Neural cell (in vitro differentiated cells): ENCODE results near the gene LATS2. TPM values are rescaled to one million over a fixed set of nuclear protein-coding genes. Genes with fewer than 3 reads are reported as not detected.

Experiments used
- H2AFZ ChIP-seq: fragments of 200-600, 300-800 bp; sonication (generic), shearing (Covaris generic); 2 replicates; pipeline ENCODE4 v1.6.0; 2014; ENCODE audit warnings: low read depth, mild to moderate bottlenecking, antibody characterized with exemption, low read length, moderate library complexity
- H3F3A ChIP-seq: fragments of 200-600 bp; shearing (Covaris generic); 2 replicates; pipeline ENCODE4 v1.6.1; 2016; ENCODE audit warnings: mild to moderate bottlenecking, moderate library complexity, mixed read lengths, antibody characterized with exemption, low read length; ENCODE audit not compliant: insufficient read depth, poor library complexity, severe bottlenecking
- H3K27ac ChIP-seq: fragments of 200-600, 300-800 bp; sonication (generic), shearing (Covaris generic); 2 replicates; pipeline ENCODE4 v1.5.1; 2014; ENCODE audit warnings: mild to moderate bottlenecking, low read length, moderate library complexity
- H3K27me3 ChIP-seq: fragments of 300-800, 200-600 bp; sonication (generic), shearing (Covaris generic); 2 replicates; pipeline ENCODE4 v1.6.0; 2014; ENCODE audit warnings: mild to moderate bottlenecking, low read depth, low read length, moderate library complexity; ENCODE audit not compliant: insufficient read depth
- H3K36me3 ChIP-seq: fragments of 300-800, 200-600 bp; sonication (generic), shearing (Covaris generic); 2 replicates; pipeline ENCODE4 v1.5.1; 2014; ENCODE audit warnings: mild to moderate bottlenecking, antibody characterized with exemption, low read length, moderate library complexity; ENCODE audit not compliant: insufficient read depth
- H3K4me2 ChIP-seq: fragments of 300-800, 200-600 bp; sonication (generic), shearing (Covaris generic); 2 replicates; pipeline ENCODE4 v1.6.0; 2014; ENCODE audit warnings: mild to moderate bottlenecking, low read length
- H3K4me3 ChIP-seq: fragments of 300-800, 200-600 bp; sonication (generic), shearing (Covaris generic); 2 replicates; pipeline ENCODE4 v1.5.1; 2014; ENCODE audit warnings: mild to moderate bottlenecking, low read length, moderate library complexity
- H3K79me2 ChIP-seq: fragments of 200-600 bp; shearing (Covaris generic); replicated peaks from 2 replicates; pipeline ENCODE4 v1.6.0; 2014; ENCODE audit warnings: mild to moderate bottlenecking, low read length, moderate library complexity; ENCODE audit not compliant: insufficient read depth
- H3K9ac ChIP-seq: fragments of 300-800, 200-600 bp; sonication (generic), shearing (Covaris generic); 2 replicates; pipeline ENCODE4 v1.6.1; 2016; ENCODE audit warnings: mild to moderate bottlenecking, low read length, mixed read lengths
- H3K9me2 ChIP-seq: fragments of 200-600 bp; shearing (Covaris generic); 2 replicates; pipeline ENCODE4 v1.6.1; 2016; ENCODE audit warnings: mild to moderate bottlenecking, low read length, mixed read lengths; ENCODE audit not compliant: insufficient read depth
- H3K9me3 ChIP-seq: fragments of 200-600, 300-800 bp; sonication (generic), shearing (Covaris generic); 2 replicates; pipeline ENCODE4 v1.6.1; 2016; ENCODE audit warnings: mild to moderate bottlenecking, mixed run types, low read length, moderate library complexity, mixed read lengths
- H4K20me1 ChIP-seq: fragments of 200-600 bp; shearing (Covaris generic); 2 replicates; pipeline ENCODE4 v1.6.1; 2016; ENCODE audit warnings: mild to moderate bottlenecking, mixed run types; ENCODE audit not compliant: insufficient read depth
- EP300 ChIP-seq: fragments of 450-650 bp; conservative IDR thresholded peaks from 2 replicates; pipeline ENCODE4 v1.6.1; 2014; ENCODE audit warnings: antibody characterized with exemption, mild to moderate bottlenecking, moderate library complexity; ENCODE audit not compliant: poor library complexity, severe bottlenecking
- EZH2 ChIP-seq: fragments of 200-600, 300-800 bp; shearing (Covaris generic), sonication (generic); IDR thresholded peaks from 2 replicates; pipeline ENCODE4 v1.6.1; 2014; ENCODE audit warnings: antibody characterized with exemption, low read length, borderline replicate concordance, mild to moderate bottlenecking; ENCODE audit not compliant: insufficient read depth, poor library complexity, severe bottlenecking
- MXI1 ChIP-seq: fragments of 450-650 bp; conservative IDR thresholded peaks from 2 replicates; pipeline ENCODE4 v1.6.1; 2014; ENCODE audit warnings: antibody characterized with exemption, mild to moderate bottlenecking; ENCODE audit not compliant: poor library complexity, severe bottlenecking
- POLR2AphosphoS5 ChIP-seq: IDR thresholded peaks from 2 replicates; pipeline ENCODE4 v1.6.1; 2012
- RAD21 ChIP-seq: fragments of 450-650 bp; conservative IDR thresholded peaks from 2 replicates; pipeline ENCODE4 v1.6.1; 2014; ENCODE audit warnings: antibody characterized with exemption, mild to moderate bottlenecking, moderate library complexity
- REST ChIP-seq: IDR thresholded peaks from 2 replicates; pipeline ENCODE4 v1.6.1; 2012; ENCODE audit warnings: borderline replicate concordance
- SMC3 ChIP-seq: fragments of 450-650 bp; conservative IDR thresholded peaks from 2 replicates; pipeline ENCODE4 v1.6.1; 2014; ENCODE audit warnings: antibody characterized with exemption, mild to moderate bottlenecking, moderate library complexity; ENCODE audit not compliant: poor library complexity
- TAF1 ChIP-seq: IDR thresholded peaks from 2 replicates; pipeline ENCODE4 v1.6.1; 2012; ENCODE audit warnings: low read depth
- polyA plus RNA-seq: library from polyadenylated mRNA; depleted of rRNA; stranded (reverse); fragments of >200 nt; gene quantifications from 2 replicates; pipeline ENCODE4 v1.2.3, GENCODE V29; 2014
- TF ChIP-seq, protein P1 (sequence below): fragments of 450-650 bp; IDR thresholded peaks from 2 replicates; pipeline ENCODE4 v1.5.1; 2014; ENCODE audit warnings: antibody characterized with exemption, mild to moderate bottlenecking, moderate library complexity; ENCODE audit not compliant: poor library complexity, severe bottlenecking

Gene LATS2
- polyA plus RNA-seq, 1 donor from 2014 or later: 2.6 TPM

GRCh38 chr13:21100211-21100610, 38.8 kb upstream of the LATS2 start:
- Histone ChIP-seq H3K27me3 (no peaks in the 10 kb centered on the region), H3K36me3 (no peaks in the 10 kb centered on the region), H3K4me3 (no peak overlapping the region), H3K9me2 (no peaks in the 10 kb centered on the region), H3K9me3 (no peaks in the 10 kb centered on the region), H3K9ac (no peak overlapping the region), H2AFZ (no peak overlapping the region), H3K27ac (no peak overlapping the region), H3K79me2 (no peaks in the 10 kb centered on the region), H3K4me2 (no peak overlapping the region), H4K20me1 (no peaks in the 10 kb centered on the region), H3F3A (no peaks in the 10 kb centered on the region)
- TF ChIP-seq EP300: no peak
- TF ChIP-seq EZH2: no peak
- no peak for TF ChIP-seq REST
- TF ChIP-seq TAF1: no peak
- TF ChIP-seq RAD21: no peak
- TF ChIP-seq SMC3: no peak
- TF ChIP-seq, protein P1, sequence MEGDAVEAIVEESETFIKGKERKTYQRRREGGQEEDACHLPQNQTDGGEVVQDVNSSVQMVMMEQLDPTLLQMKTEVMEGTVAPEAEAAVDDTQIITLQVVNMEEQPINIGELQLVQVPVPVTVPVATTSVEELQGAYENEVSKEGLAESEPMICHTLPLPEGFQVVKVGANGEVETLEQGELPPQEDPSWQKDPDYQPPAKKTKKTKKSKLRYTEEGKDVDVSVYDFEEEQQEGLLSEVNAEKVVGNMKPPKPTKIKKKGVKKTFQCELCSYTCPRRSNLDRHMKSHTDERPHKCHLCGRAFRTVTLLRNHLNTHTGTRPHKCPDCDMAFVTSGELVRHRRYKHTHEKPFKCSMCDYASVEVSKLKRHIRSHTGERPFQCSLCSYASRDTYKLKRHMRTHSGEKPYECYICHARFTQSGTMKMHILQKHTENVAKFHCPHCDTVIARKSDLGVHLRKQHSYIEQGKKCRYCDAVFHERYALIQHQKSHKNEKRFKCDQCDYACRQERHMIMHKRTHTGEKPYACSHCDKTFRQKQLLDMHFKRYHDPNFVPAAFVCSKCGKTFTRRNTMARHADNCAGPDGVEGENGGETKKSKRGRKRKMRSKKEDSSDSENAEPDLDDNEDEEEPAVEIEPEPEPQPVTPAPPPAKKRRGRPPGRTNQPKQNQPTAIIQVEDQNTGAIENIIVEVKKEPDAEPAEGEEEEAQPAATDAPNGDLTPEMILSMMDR: no peak
- no peak for TF ChIP-seq POLR2AphosphoS5
- TF ChIP-seq MXI1: no peak

DNA sequence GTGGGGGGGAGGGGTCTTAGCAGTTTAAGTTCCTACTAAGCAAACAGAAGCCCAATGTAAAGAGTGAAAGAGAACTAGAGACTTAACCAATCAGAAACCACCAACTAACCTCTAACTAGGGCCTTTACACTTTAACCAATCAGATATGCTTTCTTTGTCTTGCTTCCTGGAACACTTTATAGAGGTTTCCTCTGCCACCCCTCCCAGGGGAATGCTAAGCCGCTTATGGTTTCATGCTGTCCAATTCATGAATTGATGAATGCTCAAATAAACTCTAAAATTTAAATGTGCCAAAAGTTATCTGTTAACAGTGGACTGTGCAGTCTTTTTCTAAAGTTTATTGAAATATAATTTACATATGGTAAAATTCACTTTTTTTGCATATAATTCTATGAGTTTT, 33.9 kb upstream of the LATS2 start:
- no peaks in the 10 kb centered on the region for H3K27me3 ChIP-seq
- H4K20me1 ChIP-seq: no peaks in the 10 kb centered on the region
- no peaks in the 10 kb centered on the region for H3K36me3 ChIP-seq
- H3K27ac ChIP-seq: no peak overlapping the region
- H3K79me2 ChIP-seq: no peaks in the 10 kb centered on the region
- no peaks in the 10 kb centered on the region for H3F3A ChIP-seq
- H3K9ac ChIP-seq: no peak overlapping the region
- H3K4me3 ChIP-seq: no peak overlapping the region
- no peak overlapping the region for H2AFZ ChIP-seq
- no peak overlapping the region for H3K4me2 ChIP-seq
- H3K9me2 ChIP-seq: no peaks in the 10 kb centered on the region
- no peak for TF ChIP-seq REST
- TF ChIP-seq POLR2AphosphoS5: no peak
- TF ChIP-seq, protein P1: no peak
- no peak for TF ChIP-seq EP300
- TF ChIP-seq EZH2: no peak
- no peak for TF ChIP-seq RAD21
- no peak for TF ChIP-seq SMC3
- TF ChIP-seq TAF1: no peak
- no peak for TF ChIP-seq MXI1
- H3K9me3 ChIP-seq: no peaks in the 10 kb centered on the region
